Measurements from ENCODE around the gene RELB. TPM values are rescaled to one million over a fixed set of nuclear protein-coding genes. Genes with fewer than 3 reads are reported as not detected.

RELB gene
- total RNA-seq, 2 donors from 2014 or later = 9.5 to 14.5 TPM

DNA sequence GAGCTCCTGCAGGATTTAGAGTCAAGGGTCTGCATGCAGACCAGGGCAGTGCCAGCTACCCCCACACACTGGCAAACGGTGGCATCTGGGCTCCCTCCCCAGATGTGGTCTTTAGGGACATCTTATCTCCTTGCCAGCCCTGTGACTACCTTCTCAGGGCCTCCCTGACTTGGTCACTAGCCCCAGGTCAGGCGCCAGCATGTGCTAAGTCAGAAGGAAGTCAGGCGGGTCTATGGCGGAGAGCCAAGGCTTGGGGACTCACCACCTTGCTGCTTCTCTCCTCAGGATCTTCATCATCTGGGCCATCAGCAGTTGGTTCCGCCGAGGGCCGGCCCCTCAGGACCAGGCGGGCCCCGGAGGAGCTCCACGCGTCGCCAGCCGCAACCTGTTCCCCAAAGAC, 28.5 kb upstream of the RELB start:
- Histone ChIP-seq H3K36me3 (ENCODE audit: control insufficient read depth, insufficient read depth, low read length) (peaks cover 59% of the 10 kb centered on the region), H3K9ac (ENCODE audit: extremely low read depth, low read length, poor library complexity, severe bottlenecking) (no peak overlapping the region), H3K4me3 (ENCODE audit: low read length) (no peak overlapping the region), H3K27me3 (ENCODE audit: control insufficient read depth, insufficient read depth, low read length, poor library complexity, severe bottlenecking) (no peaks in the 10 kb centered on the region), H3K9me3 (ENCODE audit: control insufficient read depth, low read length) (no peaks in the 10 kb centered on the region), H3K27ac (ENCODE audit: low read depth, low read length) (no peak overlapping the region), H3K4me1 (ENCODE audit: control insufficient read depth, insufficient read depth, low read length) (no peaks in the 10 kb centered on the region)
- WGBS, 2 experiments (ENCODE audit: insufficient coverage in 1 of 2, insufficient read length in 1 of 2) = 97 to 100% methylated on average over 3 to 13 of the region's 13 CpGs
- no peak for DNase-seq
- H3K4me1 Mint-ChIP-seq = no peaks in the 10 kb centered on the region
- TF ChIP-seq, protein P1, sequence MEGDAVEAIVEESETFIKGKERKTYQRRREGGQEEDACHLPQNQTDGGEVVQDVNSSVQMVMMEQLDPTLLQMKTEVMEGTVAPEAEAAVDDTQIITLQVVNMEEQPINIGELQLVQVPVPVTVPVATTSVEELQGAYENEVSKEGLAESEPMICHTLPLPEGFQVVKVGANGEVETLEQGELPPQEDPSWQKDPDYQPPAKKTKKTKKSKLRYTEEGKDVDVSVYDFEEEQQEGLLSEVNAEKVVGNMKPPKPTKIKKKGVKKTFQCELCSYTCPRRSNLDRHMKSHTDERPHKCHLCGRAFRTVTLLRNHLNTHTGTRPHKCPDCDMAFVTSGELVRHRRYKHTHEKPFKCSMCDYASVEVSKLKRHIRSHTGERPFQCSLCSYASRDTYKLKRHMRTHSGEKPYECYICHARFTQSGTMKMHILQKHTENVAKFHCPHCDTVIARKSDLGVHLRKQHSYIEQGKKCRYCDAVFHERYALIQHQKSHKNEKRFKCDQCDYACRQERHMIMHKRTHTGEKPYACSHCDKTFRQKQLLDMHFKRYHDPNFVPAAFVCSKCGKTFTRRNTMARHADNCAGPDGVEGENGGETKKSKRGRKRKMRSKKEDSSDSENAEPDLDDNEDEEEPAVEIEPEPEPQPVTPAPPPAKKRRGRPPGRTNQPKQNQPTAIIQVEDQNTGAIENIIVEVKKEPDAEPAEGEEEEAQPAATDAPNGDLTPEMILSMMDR (conservative IDR thresholded peaks at IDR 0.05) = no peak
- no peaks in the 10 kb centered on the region for H3K9me3 Mint-ChIP-seq
- H3K27ac Mint-ChIP-seq = no peak overlapping the region
- no peaks in the 10 kb centered on the region for H3K27me3 Mint-ChIP-seq (ENCODE audit: insufficient read depth)
- H3K36me3 Mint-ChIP-seq (ENCODE audit: low read depth) = peaks cover 47% of the 10 kb centered on the region
- no peak overlapping the region for H3K4me3 Mint-ChIP-seq

DNA sequence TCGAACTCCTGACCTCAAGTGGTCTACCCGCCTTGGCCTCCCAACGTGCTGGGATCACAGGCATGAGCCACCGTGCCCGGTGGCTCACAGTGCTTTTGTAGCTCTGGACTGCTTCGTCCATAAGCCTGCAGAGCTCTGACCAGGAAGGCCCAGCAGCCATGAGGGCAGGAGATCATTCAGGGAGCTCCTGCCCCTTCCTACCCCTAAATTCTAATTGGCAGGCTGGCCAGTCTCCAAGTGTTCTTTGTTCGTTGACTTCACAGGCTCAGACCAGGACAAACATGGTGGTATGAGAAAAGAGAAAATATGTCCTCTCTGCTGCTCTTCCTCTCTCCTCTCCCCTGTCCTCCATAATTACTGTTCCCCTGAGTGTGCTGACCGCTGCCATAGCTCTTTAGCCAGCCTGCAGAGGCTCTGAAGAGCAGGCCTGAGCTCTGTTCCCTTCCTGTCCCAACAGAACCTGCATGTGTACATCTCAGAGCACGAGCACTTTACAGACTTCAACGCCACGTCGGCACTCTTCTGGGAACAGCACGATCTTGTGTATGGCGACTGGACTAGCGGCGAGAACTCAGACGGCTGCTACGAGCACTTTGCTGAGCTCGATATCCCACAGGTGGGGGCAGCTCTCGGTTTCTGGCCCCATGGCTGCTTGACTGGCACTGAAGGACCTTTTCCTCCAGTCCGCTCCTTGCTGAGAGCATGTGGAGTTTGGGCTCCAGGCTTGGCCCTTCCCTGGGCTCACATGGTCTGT, 27.1 kb upstream of the RELB start:
- Mint-ChIP-seq H3K4me3 (no peak overlapping the region), H3K27me3 (ENCODE audit: insufficient read depth) (no peaks in the 10 kb centered on the region), H3K36me3 (ENCODE audit: low read depth) (peaks cover 52% of the 10 kb centered on the region), H3K4me1 (no peaks in the 10 kb centered on the region), H3K9me3 (no peaks in the 10 kb centered on the region), H3K27ac (peak overlapping the region; percentile 22)
- Histone ChIP-seq H3K36me3 (ENCODE audit: control insufficient read depth, insufficient read depth, low read length) (peaks cover 54% of the 10 kb centered on the region), H3K4me1 (ENCODE audit: control insufficient read depth, insufficient read depth, low read length) (no peaks in the 10 kb centered on the region), H3K27me3 (ENCODE audit: control insufficient read depth, insufficient read depth, low read length, poor library complexity, severe bottlenecking) (no peaks in the 10 kb centered on the region), H3K4me3 (ENCODE audit: low read length) (no peak overlapping the region), H3K9me3 (ENCODE audit: control insufficient read depth, low read length) (no peaks in the 10 kb centered on the region), H3K27ac (ENCODE audit: low read depth, low read length) (no peak overlapping the region), H3K9ac (ENCODE audit: extremely low read depth, low read length, poor library complexity, severe bottlenecking) (no peak overlapping the region)
- TF ChIP-seq, protein P1 (conservative IDR thresholded peaks at IDR 0.05) = no peak
- 94 to 97% methylated on average over 17 to 20 of the region's 21 CpGs for WGBS, 2 experiments (ENCODE audit: insufficient coverage in 1 of 2, insufficient read length in 1 of 2)
- no peak for DNase-seq

GRCh38 chr19:44974857-44975256, 26.4 kb upstream of the RELB start:
- WGBS, 2 experiments (ENCODE audit: insufficient coverage in 1 of 2, insufficient read length in 1 of 2) = 93 to 100% methylated on average over 2 to 5 of the region's 5 CpGs
- no peak overlapping the region for H3K27ac ChIP-seq (ENCODE audit: low read depth, low read length)
- no peak overlapping the region for H3K9ac ChIP-seq (ENCODE audit: extremely low read depth, low read length, poor library complexity, severe bottlenecking)
- H3K9me3 ChIP-seq (ENCODE audit: control insufficient read depth, low read length) = no peaks in the 10 kb centered on the region
- Mint-ChIP-seq H3K9me3 (no peaks in the 10 kb centered on the region), H3K4me3 (no peak overlapping the region), H3K36me3 (ENCODE audit: low read depth) (peaks cover 55% of the 10 kb centered on the region), H3K4me1 (no peaks in the 10 kb centered on the region), H3K27me3 (ENCODE audit: insufficient read depth) (no peaks in the 10 kb centered on the region), H3K27ac (no peak overlapping the region)
- TF ChIP-seq, protein P1 (conservative IDR thresholded peaks at IDR 0.05) = no peak
- H3K4me3 ChIP-seq (ENCODE audit: low read length) = no peak overlapping the region
- no peaks in the 10 kb centered on the region for H3K4me1 ChIP-seq (ENCODE audit: control insufficient read depth, insufficient read depth, low read length)
- no peak for DNase-seq
- peaks cover 56% of the 10 kb centered on the region for H3K36me3 ChIP-seq (ENCODE audit: control insufficient read depth, insufficient read depth, low read length)
- H3K27me3 ChIP-seq (ENCODE audit: control insufficient read depth, insufficient read depth, low read length, poor library complexity, severe bottlenecking) = no peaks in the 10 kb centered on the region
